HG02763 (cell line): Measurements from ENCODE around the gene CLCN7.
"Not testable (repeated sequence)": the region's sequence is repeated elsewhere in the genome, so short reads cannot be mapped to it uniquely, and the experiment has no call there.

Experiments used
- ATAC-seq: cut with Tn5 transposase; IDR thresholded peaks from one replicate; pipeline ENCODE4 v1.9.1; 2021; ENCODE audit warnings: mild to moderate bottlenecking, moderate library complexity; ENCODE audit not compliant: unreplicated experiment

Gene CLCN7

GRCh38 chr16:1447965-1448364, 26.9 kb downstream of the CLCN7 start:
- ATAC-seq = no peak

- ATAC-seq = no peak
These were observed 28.3 kb downstream of the CLCN7 start for GRCh38 chr16:1446296-1447080.

- no peak for ATAC-seq
These were observed 29.2 kb downstream of the CLCN7 start for GRCh38 chr16:1445518-1446203.

- ATAC-seq = no peak
These were observed 29.9 kb downstream of the CLCN7 start for GRCh38 chr16:1444730-1445517.

- no peak for ATAC-seq
These were observed 30.7 kb downstream of the CLCN7 start, which contains the start of gene CCDC154 for GRCh38 chr16:1443980-1444729. TSS of gene CCDC154 (minus strand) at chr16:1444556. CDS start at chr16:1444322, 234 bp downstream.

- ATAC-seq = no peak
These were observed 31.3 kb downstream of the CLCN7 start for GRCh38 chr16:1443403-1443973.

GRCh38 chr16:1442697-1443096, 32.1 kb downstream of the CLCN7 start:
- no peak for ATAC-seq

GRCh38 chr16:1441391-1441829, 33.4 kb downstream of the CLCN7 start:
- ATAC-seq = no peak

- ATAC-seq = not testable (repeated sequence)
These were observed 35.1 kb downstream of the CLCN7 start for GRCh38 chr16:1439699-1440074.

- no peak for ATAC-seq
These were observed 35.6 kb downstream of the CLCN7 start for GRCh38 chr16:1439058-1439698.

- ATAC-seq = no peak
These were observed 36.4 kb downstream of the CLCN7 start for GRCh38 chr16:1438229-1439057.

- ATAC-seq = no peak
These were observed 37.2 kb downstream of the CLCN7 start for GRCh38 chr16:1437606-1438005.

- ATAC-seq = no peak
These were observed 38.0 kb downstream of the CLCN7 start for GRCh38 chr16:1436731-1437355.

GRCh38 chr16:1435921-1436697, 38.7 kb downstream of the CLCN7 start:
- ATAC-seq = no peak

GRCh38 chr16:1434644-1435592, 39.9 kb downstream of the CLCN7 start:
- no peak for ATAC-seq

- ATAC-seq = no peak
These were observed 41.1 kb downstream of the CLCN7 start for GRCh38 chr16:1433756-1434155.

GRCh38 chr16:1433263-1433560, 41.6 kb downstream of the CLCN7 start:
- ATAC-seq = no peak
